Trophoblast cell (in vitro differentiated cells and primary cell): ENCODE data around the gene SLC38A8. TPM values are rescaled to one million over a fixed set of nuclear protein-coding genes. Genes with fewer than 3 reads are reported as not detected.

ENCODE experiments used
- DNase-seq, 2 donors: peaks; one replicate each; pipeline ENCODE4 v3.0.0-alpha.2; 2016
- H2AFZ ChIP-seq: 2 replicates; pipeline ENCODE4 v1.6.1; 2013; ENCODE audit warnings: low read length, moderate library complexity, mild to moderate bottlenecking; ENCODE audit not compliant: insufficient read depth, poor library complexity
- H2AK5ac ChIP-seq: 2 replicates; pipeline ENCODE4 v1.6.1; 2013; ENCODE audit warnings: mild to moderate bottlenecking, low read length
- H2BK120ac ChIP-seq: 2 replicates; pipeline ENCODE4 v1.6.1; 2013; ENCODE audit warnings: low read length, mild to moderate bottlenecking, moderate library complexity; ENCODE audit not compliant: insufficient read depth, poor library complexity
- H2BK12ac ChIP-seq: 2 replicates; pipeline ENCODE4 v1.6.1; 2013; ENCODE audit warnings: mild to moderate bottlenecking, low read length, moderate library complexity
- H2BK5ac ChIP-seq: 2 replicates; pipeline ENCODE4 v1.6.1; 2013; ENCODE audit warnings: low read length, low read depth, moderate library complexity, mild to moderate bottlenecking; ENCODE audit not compliant: poor library complexity
- H3K14ac ChIP-seq: 2 replicates; pipeline ENCODE4 v1.6.1; 2013; ENCODE audit warnings: mild to moderate bottlenecking, low read length
- H3K18ac ChIP-seq: 2 replicates; pipeline ENCODE4 v1.6.1; 2013; ENCODE audit warnings: mild to moderate bottlenecking, low read length
- H3K23ac ChIP-seq: 2 replicates; pipeline ENCODE4 v1.6.1; 2013; ENCODE audit warnings: low read length
- H3K27ac ChIP-seq: 2 replicates; pipeline ENCODE4 v1.5.1; 2013; ENCODE audit warnings: low read depth, mild to moderate bottlenecking, inconsistent platforms, low read length, moderate library complexity
- H3K27me3 ChIP-seq: 2 replicates; pipeline ENCODE4 v1.6.1; 2013; ENCODE audit warnings: inconsistent platforms, mild to moderate bottlenecking, low read length, moderate library complexity; ENCODE audit not compliant: insufficient read depth
- H3K36me3 ChIP-seq, 2 experiments: 1 replicate in 1 of 2; 2 replicates in 1 of 2; pipeline ENCODE4 v1.6.1; 2013; ENCODE audit warnings: low read length in 2 of 2, mild to moderate bottlenecking in 2 of 2, moderate library complexity in 1 of 2; ENCODE audit not compliant: insufficient read depth in 2 of 2, control insufficient read depth in 1 of 2
- H3K4ac ChIP-seq: 2 replicates; pipeline ENCODE4 v1.6.1; 2013; ENCODE audit warnings: low read depth, mild to moderate bottlenecking, low read length, moderate library complexity
- H3K4me1 ChIP-seq, 2 experiments: 1 replicate in 1 of 2; 2 replicates in 1 of 2; pipeline ENCODE4 v1.6.1; 2013; ENCODE audit warnings: low read length in 2 of 2, mild to moderate bottlenecking in 2 of 2, moderate library complexity in 1 of 2; ENCODE audit not compliant: insufficient read depth in 2 of 2, control insufficient read depth in 1 of 2
- H3K4me2 ChIP-seq: 2 replicates; pipeline ENCODE4 v1.6.1; 2013; ENCODE audit warnings: inconsistent platforms, mild to moderate bottlenecking, low read length, moderate library complexity
- H3K4me3 ChIP-seq: 2 replicates; pipeline ENCODE4 v1.5.1; 2013; ENCODE audit warnings: mild to moderate bottlenecking, low read depth, low read length, inconsistent platforms
- H3K79me1 ChIP-seq: one replicate; pipeline ENCODE4 v1.6.1; 2013; ENCODE audit warnings: low read length
- H3K79me2 ChIP-seq: 2 replicates; pipeline ENCODE4 v1.6.1; 2013; ENCODE audit warnings: low read length, mild to moderate bottlenecking; ENCODE audit not compliant: control insufficient read depth, insufficient read depth, poor library complexity
- H3K9ac ChIP-seq: 2 replicates; pipeline ENCODE4 v1.6.1; 2013; ENCODE audit warnings: mild to moderate bottlenecking, low read length
- H3K9me3 ChIP-seq: 2 replicates; pipeline ENCODE4 v1.6.1; 2013; ENCODE audit warnings: low read depth, mild to moderate bottlenecking, control low read depth, inconsistent platforms, low read length; ENCODE audit not compliant: insufficient read depth
- H4K12ac ChIP-seq: 2 replicates; pipeline ENCODE4 v1.6.1; 2013; ENCODE audit warnings: low read depth, mild to moderate bottlenecking, low read length, moderate library complexity
- H4K8ac ChIP-seq: 2 replicates; pipeline ENCODE4 v1.6.1; 2013; ENCODE audit warnings: low read depth, mild to moderate bottlenecking, low read length, moderate library complexity
- H4K91ac ChIP-seq: one replicate; pipeline ENCODE4 v1.6.1; 2013; ENCODE audit warnings: low read depth, mild to moderate bottlenecking, low read length, moderate library complexity
- WGBS: extraction: QIAGEN DNeasy Blood & Tissue Kit; methylation state at CpG from one replicate; pipeline ENCODE4 v1.1.7; 2013; ENCODE audit warnings: missing lambda C conversion rate; ENCODE audit not compliant: insufficient read length, insufficient coverage; ENCODE audit errors: extremely low coverage; 5-methylcytosine and 5-hydroxymethylcytosine counted together
- polyA plus RNA-seq: library from polyadenylated mRNA; stranded (reverse); fragments of 200-250 nt; gene quantifications from 2 replicates; pipeline ENCODE4 v1.2.3, GENCODE V29; 2013

Gene SLC38A8
- 0.12 and 0.19 TPM in 2 replicates for polyA plus RNA-seq

DNA sequence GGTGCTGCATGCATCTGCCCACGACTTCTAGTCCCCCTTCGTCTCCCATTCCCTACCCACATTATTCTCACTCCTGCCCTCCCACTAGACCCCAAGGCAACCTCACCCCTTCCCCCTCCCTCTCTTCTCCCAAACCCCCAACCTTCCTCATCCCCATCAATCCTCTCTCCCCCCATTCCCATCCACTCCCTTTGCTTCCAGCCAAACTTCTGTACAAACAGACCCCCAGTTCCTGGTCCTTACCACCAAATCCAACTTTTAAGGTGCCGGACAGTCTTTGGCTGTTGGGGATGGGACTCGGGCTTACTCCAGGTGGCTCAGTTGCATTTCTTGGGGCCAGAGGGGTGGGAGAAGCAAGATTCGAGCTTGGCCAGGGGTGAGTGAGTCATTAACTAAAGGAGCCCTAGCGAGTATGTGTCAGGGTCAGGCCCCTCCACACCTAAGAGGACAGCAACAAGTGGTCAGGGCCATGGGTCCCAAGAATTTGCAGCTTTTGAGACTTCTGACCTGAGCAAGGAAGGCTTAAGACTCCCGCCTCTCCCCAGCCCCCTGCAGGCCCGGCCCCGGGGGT lies at the start of gene SLC38A8:
Gene SLC38A8 (minus strand): TSS at position 488 of the 571 bp plus-strand sequence. CDS start 638 bp downstream, outside the sequence.
- Histone ChIP-seq H3K4me1 (peaks cover 0 to 3% of the 10 kb centered on the region in 2 experiments), H3K23ac (no peak within 1 kb of the TSS), H4K91ac (no peak within 1 kb of the TSS), H4K8ac (no peak within 1 kb of the TSS), H3K18ac (no peak within 1 kb of the TSS), H3K4me2 (no peak within 1 kb of the TSS), H2BK12ac (no peak within 1 kb of the TSS), H3K9ac (no peak within 1 kb of the TSS), H3K79me2 (no peaks in the 10 kb centered on the region), H2BK120ac (no peak within 1 kb of the TSS), H3K27me3 (no peaks in the 10 kb centered on the region), H3K4me3 (peak within 1 kb of the TSS; percentile 8), H3K14ac (no peak within 1 kb of the TSS), H3K4ac (no peak within 1 kb of the TSS), H4K12ac (no peak within 1 kb of the TSS), H3K36me3 (no peaks in the 10 kb centered on the region), H2AFZ (no peak within 1 kb of the TSS), H2AK5ac (no peak within 1 kb of the TSS), H3K79me1 (no peaks in the 10 kb centered on the region), H3K9me3 (no peaks in the 10 kb centered on the region), H3K27ac (no peak within 1 kb of the TSS), H2BK5ac (no peak within 1 kb of the TSS)
- no peak for DNase-seq
- no CpG with 5 or more reads among the region's 9 CpGs for whole genome bisulfite sequencing

DNA sequence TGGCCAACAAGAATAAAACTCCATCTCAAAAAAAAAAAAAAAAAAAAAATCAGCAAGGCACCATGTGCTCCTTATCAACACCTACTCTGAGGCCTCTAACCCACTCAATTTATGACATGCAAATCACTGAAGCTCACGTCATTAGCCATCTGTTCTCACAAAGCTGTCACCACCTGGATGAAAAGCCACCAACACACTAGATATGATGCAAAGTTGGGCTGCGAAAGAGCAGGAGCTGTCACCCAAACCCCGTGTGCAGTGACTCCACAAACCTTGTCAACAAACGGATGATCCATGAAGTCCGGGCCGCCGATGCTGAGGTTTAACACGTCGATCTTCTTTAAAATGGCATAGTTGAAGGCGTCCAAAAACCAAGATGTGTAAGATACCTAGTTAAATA lies 48.9 kb upstream of the SLC38A8 start:
- no CpG with 5 or more reads among the region's 10 CpGs for WGBS
- DNase-seq: no peak
- Histone ChIP-seq H2AK5ac (no peak overlapping the region), H3K4me1 (no peaks in the 10 kb centered on the region), H3K23ac (no peak overlapping the region), H3K14ac (no peak overlapping the region), H2BK120ac (no peak overlapping the region), H3K36me3 (peaks cover 49 to 58% of the 10 kb centered on the region in 2 experiments), H2BK12ac (no peak overlapping the region), H2AFZ (no peak overlapping the region), H4K91ac (no peak overlapping the region), H2BK5ac (no peak overlapping the region), H3K27ac (no peak overlapping the region), H4K8ac (no peak overlapping the region), H3K79me2 (no peaks in the 10 kb centered on the region), H3K9ac (no peak overlapping the region), H3K9me3 (peaks cover 2% of the 10 kb centered on the region), H3K4ac (no peak overlapping the region), H3K18ac (no peak overlapping the region), H3K4me2 (no peak overlapping the region), H3K4me3 (no peak overlapping the region), H3K27me3 (no peaks in the 10 kb centered on the region), H3K79me1 (no peaks in the 10 kb centered on the region), H4K12ac (no peak overlapping the region)

- no CpG with 5 or more reads among the region's 9 CpGs for WGBS
- Histone ChIP-seq H3K14ac (no peak overlapping the region), H3K23ac (no peak overlapping the region), H3K9ac (no peak overlapping the region), H2BK12ac (no peak overlapping the region), H3K4ac (no peak overlapping the region), H3K4me3 (no peak overlapping the region), H3K18ac (no peak overlapping the region), H3K79me2 (no peaks in the 10 kb centered on the region), H4K91ac (no peak overlapping the region), H2AFZ (no peak overlapping the region), H3K79me1 (no peaks in the 10 kb centered on the region), H3K36me3 (peaks cover 49 to 59% of the 10 kb centered on the region in 2 experiments), H3K9me3 (peaks cover 2% of the 10 kb centered on the region), H2BK5ac (no peak overlapping the region), H2AK5ac (no peak overlapping the region), H3K4me1 (no peaks in the 10 kb centered on the region), H3K27me3 (no peaks in the 10 kb centered on the region), H4K8ac (no peak overlapping the region), H2BK120ac (no peak overlapping the region), H3K4me2 (no peak overlapping the region), H3K27ac (no peak overlapping the region), H4K12ac (no peak overlapping the region)
- no peak for DNase-seq
These were observed 47.6 kb upstream of the SLC38A8 start for GRCh38 chr16:84090211-84090610.

GRCh38 chr16:84088695-84089395 lies 46.2 kb upstream of the SLC38A8 start:
- Histone ChIP-seq H2BK120ac (no peak overlapping the region), H3K18ac (no peak overlapping the region), H3K9me3 (peaks cover 2% of the 10 kb centered on the region), H4K8ac (no peak overlapping the region), H3K79me1 (no peaks in the 10 kb centered on the region), H3K4me2 (no peak overlapping the region), H3K36me3 (peaks cover 47 to 61% of the 10 kb centered on the region in 2 experiments), H3K27me3 (no peaks in the 10 kb centered on the region), H3K4ac (no peak overlapping the region), H3K4me1 (no peaks in the 10 kb centered on the region), H4K12ac (no peak overlapping the region), H2AFZ (no peak overlapping the region), H2BK12ac (no peak overlapping the region), H3K79me2 (no peaks in the 10 kb centered on the region), H4K91ac (no peak overlapping the region), H2AK5ac (no peak overlapping the region), H3K27ac (no peak overlapping the region), H3K23ac (no peak overlapping the region), H3K14ac (no peak overlapping the region), H2BK5ac (no peak overlapping the region), H3K9ac (no peak overlapping the region), H3K4me3 (no peak overlapping the region)
- DNase-seq: no peak
- no CpG with 5 or more reads among the region's 15 CpGs for WGBS
